ENCODE results near the gene GPATCH4.
A peak's percentile ranks its signal among the peaks of the same experiment; 100 is the strongest.
"Not testable (repeated sequence)": the region's sequence is repeated elsewhere in the genome, so short reads cannot be mapped to it uniquely, and the experiment has no call there.

Gene GPATCH4

DNA sequence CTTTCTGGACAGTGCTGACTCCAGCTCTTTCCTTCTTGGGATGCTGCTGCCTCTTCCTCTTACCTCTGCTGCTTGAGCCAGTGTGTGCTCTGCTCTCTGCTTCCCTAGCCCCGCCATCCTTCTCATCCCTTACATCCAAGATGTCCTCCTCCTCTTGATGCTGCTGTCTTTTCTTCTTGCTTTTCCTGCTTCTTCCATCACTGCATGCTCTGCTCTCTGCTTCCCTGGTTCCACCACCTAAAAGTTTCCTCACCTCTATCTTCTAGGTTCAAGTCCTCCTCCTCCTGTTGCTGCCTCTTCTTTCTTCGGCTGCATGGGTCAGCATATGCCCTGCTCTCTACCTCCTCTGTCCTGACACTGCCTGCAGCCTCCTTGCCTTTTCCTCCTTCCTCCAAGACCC lies 6.3 kb downstream of the GPATCH4 start:
- no peak for DNase-seq

DNA sequence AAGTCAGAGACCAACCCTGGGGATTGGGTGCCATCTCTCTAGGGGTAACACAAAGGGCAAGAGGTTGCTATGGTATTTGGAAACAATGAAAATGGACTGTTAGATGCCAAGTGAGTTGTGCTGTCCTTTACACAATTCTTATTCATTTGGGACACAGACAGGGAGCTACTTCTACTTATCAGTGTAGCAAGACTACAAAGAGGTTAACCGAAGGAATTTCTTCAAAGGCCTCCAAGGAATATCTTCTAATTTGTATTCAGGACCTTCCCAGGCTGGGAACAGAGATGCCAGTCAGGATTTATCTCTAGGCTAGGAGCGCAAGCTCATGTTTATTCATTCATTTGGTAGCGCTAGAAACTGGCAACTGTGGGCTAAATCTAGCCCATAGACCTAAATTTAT lies 7.1 kb downstream of the GPATCH4 start:
- DNase-seq: no peak

DNA sequence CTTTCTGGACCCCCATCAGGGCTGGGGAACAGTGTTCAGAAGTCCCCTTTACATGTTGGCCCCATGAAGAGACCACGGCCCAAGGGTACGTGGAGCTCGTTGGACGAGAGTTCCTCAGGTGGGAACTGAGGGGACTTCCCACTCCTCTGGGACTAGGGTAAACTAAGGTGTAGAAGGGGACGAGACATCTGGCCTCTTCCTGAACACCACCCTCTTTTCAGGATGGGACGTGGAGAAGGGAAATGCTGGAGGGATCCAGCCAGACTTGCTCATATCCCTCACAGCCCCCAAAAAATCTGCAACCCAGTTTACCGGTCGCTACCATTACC lies 7.7 kb downstream of the GPATCH4 start:
- DNase-seq: no peak

DNA sequence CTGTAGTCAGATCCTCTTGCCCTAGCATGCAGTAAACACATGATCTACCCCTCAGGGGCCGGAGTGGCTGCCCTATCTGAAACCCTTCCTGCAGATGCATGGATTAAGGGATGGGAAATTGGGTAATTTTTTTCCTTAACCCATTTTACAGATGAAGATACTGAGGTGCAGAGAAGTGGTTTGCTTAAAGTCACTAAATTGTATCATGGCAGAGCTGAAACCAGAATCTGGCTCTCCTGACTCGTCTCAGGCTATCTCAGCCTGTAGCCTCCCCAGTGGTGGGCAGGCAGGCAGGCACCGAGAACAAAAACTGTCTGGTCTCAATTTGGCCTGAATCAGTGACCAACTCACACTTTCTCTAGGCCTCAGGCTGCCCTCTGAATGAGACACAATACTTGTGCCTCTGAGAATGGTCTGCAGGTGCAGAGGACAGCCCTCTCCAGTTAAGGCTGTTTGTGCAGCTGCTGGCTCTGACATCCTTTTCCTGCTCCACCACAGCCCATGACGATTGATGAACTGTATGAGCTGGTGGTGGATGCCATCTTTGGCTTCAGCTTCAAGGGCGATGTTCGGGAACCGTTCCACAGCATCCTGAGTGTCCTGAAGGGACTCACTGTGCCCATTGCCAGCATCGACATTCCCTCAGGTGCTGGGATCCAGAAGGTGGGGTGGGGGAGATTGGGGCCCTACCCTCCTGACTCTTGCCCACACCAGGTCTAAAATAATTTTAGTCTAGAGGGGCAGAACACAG lies 8.2 kb downstream of the GPATCH4 start:
- DNase-seq: no peak

DNA sequence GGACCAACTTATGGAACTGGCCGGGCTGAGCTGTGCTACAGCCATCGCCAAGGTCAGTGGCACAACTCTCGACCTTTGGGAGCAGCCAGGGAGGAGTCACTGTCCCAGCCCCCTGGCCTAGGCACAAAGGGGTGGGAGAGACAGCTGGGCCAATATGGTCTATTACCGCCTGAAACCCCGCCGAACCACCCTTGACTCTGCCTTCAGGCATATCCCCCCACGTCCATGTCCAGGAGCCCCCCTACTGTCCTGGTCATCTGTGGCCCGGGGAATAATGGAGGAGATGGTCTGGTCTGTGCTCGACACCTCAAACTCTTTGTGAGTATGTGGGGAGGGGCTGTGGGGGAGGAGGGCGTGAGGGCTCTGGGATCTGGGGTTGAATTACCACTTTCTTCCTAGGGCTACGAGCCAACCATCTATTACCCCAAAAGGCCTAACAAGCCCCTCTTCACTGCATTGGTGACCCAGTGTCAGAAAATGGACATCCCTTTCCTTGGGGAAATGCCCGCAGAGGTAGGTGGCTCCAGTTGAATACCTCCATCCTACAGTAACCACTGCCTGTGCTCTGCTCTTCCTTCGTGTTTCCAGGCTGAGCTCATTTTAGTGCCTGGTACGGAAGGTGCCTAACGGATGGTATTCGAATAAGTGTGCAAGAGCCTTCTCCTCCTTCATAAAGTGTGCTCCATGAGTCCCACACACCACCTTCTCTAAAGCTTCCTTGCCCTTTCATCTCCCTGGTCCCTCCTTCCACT lies 8.9 kb downstream of the GPATCH4 start:
- no peak for DNase-seq

DNA sequence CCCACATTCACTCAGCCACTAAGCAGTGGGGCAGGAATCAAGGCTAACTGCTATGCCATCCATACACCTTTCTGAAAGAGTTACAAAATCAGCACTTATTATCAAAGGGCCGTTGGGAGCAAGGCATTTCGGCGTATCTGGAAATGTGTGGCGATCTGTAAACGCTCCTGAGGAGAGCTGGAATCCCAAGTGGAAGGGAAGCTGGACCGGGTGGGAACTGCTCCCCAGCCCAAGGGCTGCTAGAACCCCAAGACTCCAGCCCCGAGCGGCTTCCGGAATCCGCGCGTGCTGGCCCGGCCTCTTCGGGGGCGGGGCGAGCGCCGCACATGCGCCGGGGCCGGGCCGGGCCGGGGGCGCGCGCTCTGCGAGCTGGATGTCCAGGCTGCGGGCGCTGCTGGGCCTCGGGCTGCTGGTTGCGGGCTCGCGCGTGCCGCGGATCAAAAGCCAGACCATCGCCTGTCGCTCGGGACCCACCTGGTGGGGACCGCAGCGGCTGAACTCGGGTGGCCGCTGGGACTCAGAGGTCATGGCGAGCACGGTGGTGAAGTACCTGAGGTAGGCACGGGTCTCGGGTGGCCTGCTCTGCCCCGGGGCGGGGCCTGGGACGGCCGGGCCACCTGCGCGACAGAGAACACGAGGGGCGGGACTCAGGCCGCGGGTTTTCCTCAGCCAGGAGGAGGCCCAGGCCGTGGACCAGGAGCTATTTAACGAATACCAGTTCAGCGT lies 9.7 kb downstream of the GPATCH4 start, which contains the start of gene NAXE:
NAXE (plus strand) TSS at position 345 of the 726 bp plus-strand sequence; CDS start at position 374, 29 bp downstream.
- peak; percentile 81 for DNase-seq

DNA sequence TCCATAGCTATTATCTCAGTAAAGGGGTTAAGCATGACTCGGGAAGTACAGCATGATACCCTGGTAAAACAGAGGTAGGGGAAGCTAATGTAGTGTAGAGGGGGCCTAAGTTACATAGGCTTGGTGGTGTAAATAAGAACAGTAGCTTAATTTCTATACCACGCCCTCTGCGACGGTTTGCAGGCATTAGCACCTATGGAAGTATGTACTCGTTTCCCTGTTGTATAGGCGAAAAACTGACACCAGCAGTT lies 10.2 kb downstream of the GPATCH4 start:
- no peak for DNase-seq

DNA sequence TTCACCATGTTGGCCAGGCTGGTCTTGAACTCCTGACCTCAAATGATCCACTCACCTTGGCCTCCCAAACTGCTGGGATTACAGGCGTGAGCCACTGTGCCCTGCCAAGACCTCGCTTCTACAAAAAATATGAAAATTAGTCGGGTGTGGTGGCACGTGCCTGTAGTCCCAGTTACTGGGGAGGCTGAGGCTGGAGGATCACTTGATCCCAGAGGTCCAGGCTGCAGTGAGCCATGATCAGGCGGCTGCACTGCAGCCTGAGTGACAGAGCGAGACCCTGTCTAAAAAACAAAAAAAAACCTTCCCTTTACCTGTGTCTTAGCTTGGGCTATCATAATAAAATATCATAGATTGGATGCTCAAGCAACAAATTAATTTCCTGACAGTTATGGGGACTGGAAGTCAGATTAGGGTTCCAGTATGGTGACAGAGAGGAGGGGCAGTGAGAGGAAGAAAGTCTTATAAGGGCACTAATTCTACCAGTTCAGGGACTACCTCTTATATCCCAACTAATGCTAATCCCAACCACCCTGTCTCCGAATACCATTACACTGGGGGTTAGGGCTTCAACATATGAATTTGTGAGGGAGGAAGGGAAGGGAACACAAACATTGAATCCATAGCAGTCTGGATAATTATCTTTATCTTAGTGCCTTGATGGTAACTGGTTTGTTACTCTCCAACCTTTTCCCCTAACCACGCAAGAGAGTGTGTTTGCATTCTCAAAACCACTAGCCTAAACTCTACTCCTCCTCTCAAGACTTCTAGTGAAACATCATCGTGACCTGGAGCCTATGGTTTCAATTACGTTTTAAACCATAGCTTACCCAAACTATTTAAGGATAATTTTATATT lies 10.7 kb downstream of the GPATCH4 start:
- no peak for DNase-seq

DNA sequence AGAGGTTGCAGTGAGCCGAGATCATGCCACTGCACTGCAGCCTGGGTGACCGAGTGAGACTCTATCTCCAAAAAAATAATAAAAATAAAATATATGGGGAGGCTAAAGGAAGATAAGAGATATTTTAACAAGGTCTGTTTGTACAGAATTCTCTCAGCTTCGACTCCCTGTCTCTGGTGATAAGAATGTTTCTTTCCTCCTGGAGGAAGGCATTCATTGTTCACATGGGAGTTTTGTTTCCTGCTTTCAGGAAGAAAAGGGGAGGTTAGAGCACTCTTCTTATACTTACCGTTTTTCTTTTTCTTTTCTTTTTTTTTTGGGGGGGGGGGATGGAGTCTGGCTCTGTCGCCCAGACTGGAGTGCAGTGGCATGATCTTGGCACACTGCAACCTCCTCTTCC lies 11.7 kb downstream of the GPATCH4 start:
- no peak for DNase-seq

DNA sequence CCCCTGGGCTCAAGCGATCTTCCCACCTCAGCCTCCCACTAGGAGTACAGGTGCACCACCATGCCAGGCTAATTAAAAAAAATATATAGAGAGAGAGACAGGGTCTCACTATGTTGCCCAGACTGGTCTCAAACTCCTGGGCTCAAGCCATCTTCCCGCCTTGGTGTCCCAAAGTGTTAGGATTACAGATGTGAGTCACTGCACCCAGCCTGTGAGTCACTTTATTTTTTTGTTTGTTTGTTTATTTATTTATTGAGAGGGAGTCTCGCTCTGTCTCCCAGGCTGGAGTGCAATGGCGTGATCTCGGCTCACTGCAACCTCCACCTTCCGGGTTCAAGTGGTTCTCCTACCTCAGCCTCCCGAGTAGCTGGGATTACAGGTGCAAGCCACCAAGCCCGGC lies 13.4 kb downstream of the GPATCH4 start:
- DNase-seq: not testable (repeated sequence)

DNA sequence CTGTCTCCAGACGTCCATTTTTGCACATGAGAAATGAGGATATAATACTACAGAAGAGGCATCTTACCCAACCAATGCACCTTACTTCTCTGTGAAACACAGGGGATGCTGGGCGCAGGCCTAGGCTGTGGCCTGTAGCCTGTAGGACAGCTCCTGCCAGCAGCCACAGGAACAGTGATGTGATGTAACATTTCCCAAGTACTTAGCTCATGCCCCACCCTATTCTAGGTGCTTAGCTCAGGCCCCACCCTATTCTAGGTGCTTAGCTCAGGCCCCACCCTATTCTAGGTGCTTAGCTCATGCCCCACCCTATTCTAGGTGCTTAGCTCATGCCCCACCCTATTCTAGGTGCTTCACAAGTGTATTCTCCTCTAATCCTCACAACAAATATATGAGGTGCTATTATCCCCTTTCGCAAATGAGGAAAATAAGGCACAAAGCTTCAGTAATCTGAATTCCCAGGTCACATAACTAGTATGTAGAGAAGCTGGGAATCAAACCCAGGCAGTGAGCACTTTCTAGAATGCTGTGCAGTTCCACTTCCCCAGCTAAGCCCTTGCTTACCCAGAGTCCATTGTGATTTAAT lies 14.3 kb downstream of the GPATCH4 start:
- DNase-seq: no peak

DNA sequence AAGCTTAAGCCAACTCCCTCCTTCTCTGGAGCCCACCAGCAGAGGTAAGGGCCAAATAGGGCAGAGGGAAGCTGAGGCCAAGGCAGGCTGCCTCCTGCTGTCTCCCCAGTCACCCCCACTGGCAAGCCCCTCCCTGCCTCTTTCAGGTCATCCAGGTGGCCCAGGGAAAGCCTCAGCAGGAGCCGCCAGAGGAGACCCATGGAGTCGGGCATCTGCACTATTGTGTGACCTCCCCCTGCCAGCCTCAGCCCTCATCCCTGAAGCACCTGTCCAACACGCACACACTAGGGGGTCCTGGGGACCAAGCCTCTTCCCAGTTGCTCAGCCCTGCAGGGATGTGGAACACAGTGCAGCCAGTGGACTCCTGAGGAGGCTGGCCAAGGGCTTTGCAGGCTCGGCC lies 15.0 kb downstream of the GPATCH4 start:
- DNase-seq: no peak

DNA sequence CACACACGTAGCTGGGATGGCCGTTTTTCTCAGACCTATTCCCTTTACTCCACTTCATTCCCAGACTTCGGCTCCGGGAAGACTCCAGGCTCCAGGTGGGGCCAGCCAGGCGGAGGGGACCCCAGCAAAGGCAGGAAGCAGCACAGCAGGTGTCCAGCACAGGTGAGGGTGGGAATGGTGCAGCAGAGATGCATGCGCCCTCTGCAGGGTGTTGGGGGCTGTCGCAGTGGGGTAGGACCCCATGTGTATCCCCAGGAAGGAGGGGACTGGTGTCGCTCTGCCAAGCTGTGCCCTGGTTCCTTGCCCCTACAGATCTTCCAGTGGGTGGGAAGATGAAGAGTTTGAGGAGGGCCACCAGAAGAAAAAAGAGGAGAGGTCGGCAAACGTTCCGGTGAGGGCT lies 16.5 kb downstream of the GPATCH4 start:
- no peak for DNase-seq

DNA sequence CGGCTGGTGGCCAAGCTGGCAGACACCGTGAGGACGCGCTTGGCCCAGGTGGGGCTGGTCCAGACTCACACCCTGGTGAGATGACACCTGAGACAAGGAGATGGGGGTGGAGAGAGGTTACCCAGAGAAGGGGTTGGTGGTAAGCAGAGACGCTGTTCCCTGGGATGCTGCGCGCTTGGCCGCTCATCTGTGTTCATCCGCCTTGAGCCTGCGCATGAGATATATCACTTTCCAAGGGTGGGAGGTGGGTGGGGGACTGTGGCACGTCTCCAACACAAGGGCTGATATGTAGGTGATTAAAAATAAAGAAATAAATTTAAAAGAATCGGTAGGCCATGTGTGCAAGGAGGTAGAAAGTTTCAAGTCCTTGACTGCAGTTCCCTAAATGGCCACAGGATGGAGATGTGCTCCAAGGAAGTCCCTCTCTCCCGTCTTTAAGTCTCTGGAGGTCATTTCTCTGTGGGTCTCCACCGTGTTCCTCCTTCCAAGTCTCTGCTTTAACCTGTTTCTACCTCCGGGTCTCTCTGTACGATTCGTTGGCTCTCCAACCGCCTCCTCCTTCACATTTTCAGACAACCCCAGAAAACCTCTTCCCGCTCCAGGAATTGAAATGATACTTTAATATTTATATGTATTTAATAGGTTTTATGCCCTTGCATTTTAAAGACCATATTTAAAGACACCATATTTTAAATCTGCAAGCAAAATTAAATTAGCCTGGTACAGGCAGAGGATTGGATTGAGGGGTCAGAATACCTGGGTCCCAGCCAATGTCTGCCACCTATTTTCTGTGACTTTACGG lies 17.3 kb downstream of the GPATCH4 start:
- peak; percentile 55 for DNase-seq

DNA sequence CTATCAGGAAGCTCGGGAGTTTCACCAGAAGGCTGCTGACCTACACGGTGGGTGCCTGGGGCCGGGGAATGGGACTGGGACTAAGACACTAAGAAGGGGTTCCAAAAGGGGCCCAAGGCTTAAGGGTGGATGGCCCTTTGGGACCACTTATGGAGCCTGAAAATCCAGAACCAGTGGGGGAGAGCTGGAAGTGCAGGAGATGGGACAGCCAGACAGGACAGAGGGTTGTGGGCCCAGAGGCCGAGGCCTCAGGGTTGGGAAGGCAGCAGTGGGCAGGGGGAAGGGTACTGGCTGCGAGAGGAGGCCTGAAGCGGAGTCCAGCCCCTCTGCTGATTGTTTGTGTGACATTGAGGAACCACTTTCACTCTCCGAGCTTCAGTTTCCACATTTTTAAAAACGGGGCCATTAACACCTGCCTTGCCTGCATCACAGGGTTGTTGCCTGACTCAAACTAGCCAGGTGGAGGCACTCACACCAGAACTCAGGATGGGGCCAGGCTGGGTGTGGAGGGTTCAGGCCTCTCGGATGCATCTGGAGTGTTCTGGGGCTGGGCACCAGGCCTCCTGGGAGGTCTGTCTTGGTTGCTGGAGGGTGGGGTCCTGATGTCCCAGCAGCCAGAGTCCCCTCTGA lies 18.8 kb downstream of the GPATCH4 start:
- no peak for DNase-seq

DNA sequence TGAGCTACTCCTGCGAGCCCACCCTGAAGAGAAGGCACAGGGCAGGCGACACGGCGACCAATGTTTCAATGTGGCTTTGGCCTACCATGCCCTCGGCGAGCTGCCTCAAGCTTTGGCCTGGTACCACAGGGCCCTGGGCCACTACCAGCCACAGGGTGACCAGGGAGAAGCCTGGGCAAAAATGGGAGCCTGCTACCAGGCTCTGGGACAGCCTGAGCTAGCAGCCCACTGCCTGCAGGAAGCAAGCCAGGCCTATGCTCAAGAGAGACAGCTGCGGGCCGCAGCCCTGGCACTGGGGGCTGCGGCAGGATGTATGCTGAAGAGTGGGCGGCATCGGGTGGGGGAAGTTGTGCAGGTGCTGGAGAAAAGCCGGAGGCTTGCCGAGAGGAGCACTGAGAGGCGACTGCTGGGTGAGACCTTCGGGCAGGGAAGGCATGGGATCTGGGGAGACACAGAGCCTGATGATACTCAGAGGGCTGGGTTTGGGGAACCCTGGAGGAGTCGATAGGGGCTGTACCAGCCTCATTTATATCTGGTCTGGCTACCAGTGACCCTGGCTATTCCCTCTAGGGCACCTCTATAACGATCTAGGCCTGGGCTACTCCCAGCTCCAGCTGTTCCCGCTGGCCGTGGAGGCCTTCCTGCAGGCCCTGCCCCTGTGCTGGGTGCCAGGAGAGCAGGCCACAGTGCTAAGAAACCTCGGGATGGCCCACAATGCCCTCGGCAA lies 19.5 kb downstream of the GPATCH4 start:
- no peak for DNase-seq

DNA sequence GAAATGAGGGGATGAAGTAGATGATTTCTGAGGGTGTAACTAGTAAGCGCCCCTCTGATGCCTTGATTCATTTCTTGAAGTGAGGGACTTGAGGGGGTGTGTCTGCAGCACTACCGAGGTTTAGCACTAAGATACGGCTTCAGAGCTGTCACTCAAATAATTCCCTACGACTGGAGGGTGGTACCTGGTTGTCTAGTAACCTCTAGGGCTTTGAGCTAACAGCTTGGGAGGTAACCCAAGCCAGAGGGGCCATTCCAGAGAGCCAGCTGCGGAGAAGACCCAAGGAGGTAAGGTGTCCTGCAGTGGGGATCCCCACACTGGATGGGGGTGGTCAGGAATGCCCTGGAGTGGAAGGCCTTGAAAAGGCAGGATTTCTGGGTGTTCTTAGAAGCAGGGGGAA lies 21.8 kb downstream of the GPATCH4 start, which contains the start of gene TTC24:
TTC24 (plus strand) TSS at position 252 of the 400 bp plus-strand sequence. CDS start 1,642 bp downstream, outside the sequence.
- no peak for DNase-seq

DNA sequence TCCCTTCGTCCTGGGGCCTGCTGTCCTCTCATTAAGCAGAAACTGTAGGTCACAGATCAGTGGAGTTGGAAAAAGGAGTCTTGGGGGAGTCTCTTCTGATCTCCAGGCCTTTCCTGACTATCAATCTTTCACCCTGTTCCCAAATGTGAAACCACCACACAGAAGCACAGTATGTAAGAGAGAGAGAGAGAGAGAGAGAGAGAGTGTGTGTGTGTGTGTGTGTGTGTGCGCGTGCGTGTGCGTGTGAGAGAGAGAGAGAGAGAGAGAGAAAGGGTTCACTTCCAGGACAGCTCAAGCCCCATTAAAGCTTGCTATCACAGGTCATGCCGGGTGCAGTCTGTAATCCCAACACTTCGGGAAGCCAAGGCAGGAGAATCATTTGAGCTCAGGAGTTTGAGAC lies 23.2 kb downstream of the GPATCH4 start:
- DNase-seq: no peak

DNA sequence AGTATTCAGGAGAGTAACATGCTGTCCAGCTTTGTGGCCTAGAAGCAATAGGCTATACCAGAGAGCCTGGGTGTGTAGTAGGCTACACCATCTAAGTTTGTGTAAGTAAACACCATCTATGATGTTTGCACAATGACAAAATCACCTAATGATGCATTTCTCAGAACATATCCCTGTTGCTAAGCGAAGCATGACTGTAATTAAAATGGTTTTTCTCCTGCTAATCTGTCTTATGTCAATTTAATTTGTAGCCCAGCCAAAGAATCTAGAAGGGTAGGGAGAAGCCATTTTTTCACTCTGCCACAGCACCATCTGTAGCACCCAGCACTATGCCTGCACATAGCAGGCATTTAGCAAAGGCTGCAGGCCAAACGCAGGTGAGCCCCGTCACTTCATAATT lies 23.7 kb downstream of the GPATCH4 start:
- no peak for DNase-seq

DNA sequence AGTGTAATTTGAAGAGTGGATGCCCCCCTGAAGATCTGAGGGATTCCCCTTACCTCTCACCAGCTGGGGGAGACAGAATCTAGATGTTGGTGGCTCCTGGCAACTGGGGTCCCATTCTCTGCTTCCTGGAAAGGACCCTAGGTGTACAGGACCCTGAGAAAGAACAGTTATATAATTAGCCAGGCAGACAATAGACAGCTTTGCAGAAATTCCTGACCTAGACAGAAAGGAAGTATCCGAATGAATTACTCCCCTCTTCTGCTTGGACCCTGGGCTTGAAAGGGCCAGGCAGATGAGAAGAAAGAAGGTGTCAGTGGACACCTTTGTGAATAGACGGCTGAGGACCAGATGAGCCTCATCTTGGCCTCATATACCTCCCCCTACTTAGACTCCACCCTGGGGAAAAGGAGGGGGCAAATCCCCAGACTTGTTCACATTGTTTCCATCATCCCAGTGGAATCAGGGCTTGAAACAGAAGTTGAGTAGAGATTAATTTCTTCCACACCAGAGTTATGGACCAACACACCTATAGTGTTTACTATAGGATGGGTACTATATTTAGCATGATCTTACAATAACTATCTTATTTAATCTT lies 27.1 kb downstream of the GPATCH4 start:
- DNase-seq: no peak
